Mammary epithelial cell (primary cell): ENCODE data around the gene CFAP65.

ENCODE experiments used
- CTCF ChIP-seq, 2 donors: IDR thresholded peaks in 1 of 2; conservative IDR thresholded peaks in 1 of 2; 2 replicates each; pipeline ENCODE4 v1.5.1; 2011 to 2012; ENCODE audit warnings: inconsistent platforms in 2 of 2, low read length in 2 of 2, mild to moderate bottlenecking in 2 of 2, control low read depth in 1 of 2, low read depth in 1 of 2; ENCODE audit not compliant: insufficient read depth in 1 of 2; ENCODE audit errors: extremely low read depth in 1 of 2
- EZH2 ChIP-seq: IDR thresholded peaks from 2 replicates; pipeline ENCODE4 v1.6.1; 2012; ENCODE audit warnings: low read length, inconsistent platforms, borderline replicate concordance

GRCh38 chr2:218953366-218953954, 87.9 kb downstream of the CFAP65 start:
- TF ChIP-seq CTCF (conservative IDR thresholded peaks at IDR 0.05 in 1 of 2, IDR thresholded peaks at IDR 0.05 in 1 of 2; ENCODE audit: extremely low read depth in 1 of 2, insufficient read depth in 1 of 2, low read depth in 1 of 2, low read length in 2 of 2), result peak in 1 of 2 donors; percentile 17
- no peak for TF ChIP-seq EZH2
